Left colon (tissue), 2 donors: Measurements from ENCODE around the gene LYPD3. TPM values are rescaled to one million over a fixed set of nuclear protein-coding genes. Genes with fewer than 3 reads are reported as not detected.

Experiments
- ATAC-seq: fragments of 200-7000 bp; cut with Tn5 transposase; one replicate; pipeline ENCODE4 v1.9.1; 2020; ENCODE audit warnings: mild to moderate bottlenecking, moderate library complexity
- DNase-seq, 2 donors: peaks; one replicate each; pipeline ENCODE4 v3.0.0-alpha.2; 2020
- intact Hi-C, 2 donors: fragments of 100-400 bp; cut with DNase I in 1 of 2; cut with micrococcal nuclease in 1 of 2; formaldehyde crosslinking; loops; one replicate each; pipeline versions ENCODE4 v1.11.2 to v1.14.0; 2022; cut with DNase I, micrococcal nuclease
- total RNA-seq, 2 donors: library from RNA; stranded (reverse); fragmentation: NEBNext Ultra II Directional; extraction: Animal tissue kit (Norgen Biotek cat#: 25700); gene quantifications; one replicate each; pipeline ENCODE4 v1.2.1, GENCODE V29; 2021
- donor health status: DM: no; HTN: no; CAD: no.
- donor health status: DM: yes; HTN: yes; CAD: no.

The LYPD3 gene
- total RNA-seq, 2 donors from 2014 or later: 0.21 to 0.56 TPM

GRCh38 chr19:43412441-43412840, 53.0 kb downstream of the LYPD3 start:
- ATAC-seq: no peak
- intact Hi-C loops: no loop called here
- no peak for DNase-seq

Other genes starting within 250 kb of the LYPD3 start
- gene PSG9, start 196.1 kb downstream of the LYPD3 start, total RNA-seq: not detected
- 100 to 1,000 TPM; 376 to 475 TPM for gene CD177, start 111.9 kb downstream of the LYPD3 start, total RNA-seq
- gene TEX101, start 50.7 kb downstream of the LYPD3 start, total RNA-seq: under 1 TPM; 0.27 to 0.34 TPM
- 10 to 100 TPM in 1 of 2 donors, 1 to 10 TPM in 1; 9.7 to 11.6 TPM for gene PHLDB3, start 39.1 kb upstream of the LYPD3 start, total RNA-seq
- 100 to 1,000 TPM; 480 to 631 TPM for gene ETHE1, start 61.6 kb upstream of the LYPD3 start, total RNA-seq
- 1 to 10 TPM; 6.5 to 7.7 TPM for gene ZNF575, start 67.6 kb upstream of the LYPD3 start, total RNA-seq
- gene XRCC1, start 109.9 kb upstream of the LYPD3 start, total RNA-seq: 10 to 100 TPM; 16.5 to 17.3 TPM
- gene PINLYP, start 110.2 kb upstream of the LYPD3 start, total RNA-seq: 1 to 10 TPM in 1 of 2 donors, under 1 TPM in 1; 0.95 to 1.6 TPM
- 10 to 100 TPM; 19.8 to 23.3 TPM for gene IRGQ, start 130.5 kb upstream of the LYPD3 start, total RNA-seq
- gene ZNF576, start 131.0 kb upstream of the LYPD3 start, total RNA-seq: 10 to 100 TPM; 13.5 to 16.6 TPM
- gene SRRM5, start 146.5 kb upstream of the LYPD3 start, total RNA-seq: under 1 TPM; 0.14 to 0.73 TPM
- gene ZNF428, start 154.0 kb upstream of the LYPD3 start, total RNA-seq: 10 to 100 TPM; 16.3 to 18.7 TPM
- 1 to 10 TPM; 2.0 to 4.9 TPM for gene CADM4, start 174.2 kb upstream of the LYPD3 start, total RNA-seq
- gene PLAUR, start 204.6 kb upstream of the LYPD3 start, total RNA-seq: 100 to 1,000 TPM in 1 of 2 donors, 10 to 100 TPM in 1; 44.4 to 130 TPM